Mesendoderm (in vitro differentiated cells): ENCODE results near the gene RAD21L1.
"Not testable (repeated sequence)": the region's sequence is repeated elsewhere in the genome, so short reads cannot be mapped to it uniquely, and the experiment has no call there.

Source experiments
- DNase-seq: peaks from one replicate; pipeline ENCODE4 v3.0.0; 2013
- H2AK5ac ChIP-seq: 2 replicates; pipeline ENCODE4 v1.6.1; 2013; ENCODE audit warnings: low read length, inconsistent platforms
- H2BK120ac ChIP-seq: 2 replicates; pipeline ENCODE4 v1.6.1; 2013; ENCODE audit warnings: low read depth, mild to moderate bottlenecking, low read length, moderate library complexity, mixed read lengths
- H2BK15ac ChIP-seq: replicated peaks from 2 replicates; pipeline ENCODE4 v1.6.1; 2013; ENCODE audit warnings: low read depth, mild to moderate bottlenecking, moderate library complexity
- H2BK5ac ChIP-seq: 2 replicates; pipeline ENCODE4 v1.6.1; 2013; ENCODE audit warnings: low read length, inconsistent platforms
- H3K18ac ChIP-seq: 2 replicates; pipeline ENCODE4 v1.6.1; 2013; ENCODE audit warnings: mild to moderate bottlenecking, low read length, mixed read lengths
- H3K23ac ChIP-seq: one replicate; pipeline ENCODE4 v1.6.1; 2013; ENCODE audit warnings: low read length
- H3K27ac ChIP-seq: 2 replicates; pipeline ENCODE4 v1.5.1; 2013; ENCODE audit warnings: low read depth, mild to moderate bottlenecking, inconsistent platforms, low read length, moderate library complexity
- H3K27me3 ChIP-seq: 2 replicates; pipeline ENCODE4 v1.6.1; 2013; ENCODE audit warnings: low read length, control low read depth, mild to moderate bottlenecking, inconsistent platforms; ENCODE audit not compliant: insufficient read depth, poor library complexity
- H3K36me3 ChIP-seq: 2 replicates; pipeline ENCODE4 v1.6.1; 2013; ENCODE audit warnings: low read length, inconsistent platforms; ENCODE audit not compliant: control insufficient read depth, insufficient read depth
- H3K4ac ChIP-seq: one replicate; pipeline ENCODE4 v1.6.1; 2013; ENCODE audit warnings: low read depth, mild to moderate bottlenecking, low read length, moderate library complexity
- H3K4me1 ChIP-seq: 2 replicates; pipeline ENCODE4 v1.6.1; 2013; ENCODE audit warnings: low read depth, low read length, inconsistent platforms; ENCODE audit not compliant: control insufficient read depth
- H3K4me2 ChIP-seq: 2 replicates; pipeline ENCODE4 v1.6.1; 2013; ENCODE audit warnings: low read length
- H3K4me3 ChIP-seq: 2 replicates; pipeline ENCODE4 v1.5.1; 2013; ENCODE audit warnings: mild to moderate bottlenecking, low read length
- H3K56ac ChIP-seq: one replicate; pipeline ENCODE4 v1.6.1; 2013; ENCODE audit warnings: low read length
- H3K79me1 ChIP-seq: 2 replicates; pipeline ENCODE4 v1.6.1; 2013; ENCODE audit warnings: low read length, inconsistent platforms
- H3K79me2 ChIP-seq: 2 replicates; pipeline ENCODE4 v1.6.1; 2013; ENCODE audit warnings: mild to moderate bottlenecking, low read length; ENCODE audit not compliant: control insufficient read depth, insufficient read depth
- H3K9ac ChIP-seq: 2 replicates; pipeline ENCODE4 v1.6.1; 2013; ENCODE audit warnings: low read length, inconsistent platforms
- H4K5ac ChIP-seq: one replicate; pipeline ENCODE4 v1.6.1; 2013; ENCODE audit warnings: low read length
- H4K8ac ChIP-seq: one replicate; pipeline ENCODE4 v1.6.1; 2013; ENCODE audit warnings: low read depth, mild to moderate bottlenecking, control low read depth, low read length, moderate library complexity
- WGBS: extraction: QIAGEN DNeasy Blood & Tissue Kit; methylation state at CpG from one replicate; pipeline ENCODE4 v1.1.7; 2013; ENCODE audit warnings: low lambda C conversion rate, missing lambda C conversion rate; ENCODE audit not compliant: insufficient coverage; ENCODE audit errors: extremely low coverage; 5-methylcytosine and 5-hydroxymethylcytosine counted together

The RAD21L1 gene

GRCh38 chr20:1216527-1217427 lies 9.1 kb upstream of the RAD21L1 start:
- not testable (repeated sequence) for H3K27ac ChIP-seq, H4K5ac ChIP-seq, H3K4me1 ChIP-seq, H3K4ac ChIP-seq, H3K9ac ChIP-seq, H3K79me1 ChIP-seq, H3K18ac ChIP-seq, H2AK5ac ChIP-seq, H2BK120ac ChIP-seq, H3K27me3 ChIP-seq, H3K36me3 ChIP-seq, H2BK15ac ChIP-seq, H3K79me2 ChIP-seq, H4K8ac ChIP-seq, H3K56ac ChIP-seq, DNase-seq, H3K4me3 ChIP-seq, H3K23ac ChIP-seq, H2BK5ac ChIP-seq, H3K4me2 ChIP-seq
- WGBS: no CpG with 5 or more reads among the region's 19 CpGs

- H3K9ac ChIP-seq, H3K79me2 ChIP-seq, H2BK5ac ChIP-seq, H2BK120ac ChIP-seq, H2BK15ac ChIP-seq, H3K4me3 ChIP-seq, H2AK5ac ChIP-seq, H3K4me2 ChIP-seq, H3K27ac ChIP-seq, H3K18ac ChIP-seq, H3K4ac ChIP-seq, H3K36me3 ChIP-seq, H3K4me1 ChIP-seq, H3K56ac ChIP-seq, H3K27me3 ChIP-seq, H3K79me1 ChIP-seq, H3K23ac ChIP-seq, DNase-seq, H4K5ac ChIP-seq, H4K8ac ChIP-seq: not testable (repeated sequence)
- WGBS: no CpG with 5 or more reads among the region's 4 CpGs
Observed at GRCh38 chr20:1222750-1223149, 3.1 kb upstream of the RAD21L1 start.

GRCh38 chr20:1224205-1224890 lies 1.5 kb upstream of the RAD21L1 start:
- Histone ChIP-seq H2BK5ac (no peak overlapping the region), H3K79me1 (no peaks in the 10 kb centered on the region), H3K27ac (no peak overlapping the region), H3K36me3 (no peaks in the 10 kb centered on the region), H3K9ac (no peak overlapping the region), H3K79me2 (no peaks in the 10 kb centered on the region), H2BK120ac (no peak overlapping the region), H3K4ac (no peak overlapping the region), H3K27me3 (no peaks in the 10 kb centered on the region), H4K8ac (no peak overlapping the region), H4K5ac (no peak overlapping the region), H3K18ac (no peak overlapping the region), H2AK5ac (no peak overlapping the region), H2BK15ac (no peak overlapping the region), H3K4me3 (no peak overlapping the region), H3K4me1 (no peaks in the 10 kb centered on the region), H3K56ac (no peak overlapping the region), H3K23ac (no peak overlapping the region), H3K4me2 (no peak overlapping the region)
- DNase-seq: no peak
- no CpG with 5 or more reads among the region's 20 CpGs for WGBS

DNA sequence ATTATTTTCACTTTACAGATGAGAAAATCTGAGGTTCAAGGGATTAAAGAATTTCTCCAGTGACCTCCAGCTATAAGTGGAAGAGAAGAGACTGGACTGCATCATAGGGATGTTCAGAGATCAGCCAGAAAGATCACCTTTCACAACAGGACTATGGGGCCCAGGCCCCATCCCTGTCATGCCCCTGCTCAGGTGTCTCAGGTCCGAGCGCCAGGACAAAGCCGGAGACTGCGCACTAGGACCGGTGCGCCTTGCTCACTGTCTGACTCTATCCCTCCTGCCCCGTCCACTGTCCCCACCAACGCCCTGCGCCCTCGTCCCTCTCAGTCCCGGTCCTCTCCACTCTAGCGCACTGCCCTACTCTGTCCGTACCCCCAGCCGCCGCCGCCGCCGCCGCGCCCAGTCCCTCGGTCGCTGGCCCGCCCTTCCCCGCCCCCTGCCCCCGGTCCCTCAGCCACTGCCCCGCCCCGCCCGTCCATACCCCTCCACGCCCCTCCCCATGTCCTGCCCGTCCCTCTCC lies 521 bp upstream of the RAD21L1 start:
- Histone ChIP-seq H3K27ac (no peak overlapping the region), H3K79me2 (no peaks in the 10 kb centered on the region), H3K4me3 (peak overlapping the region; percentile 46), H3K56ac (peak overlapping the region; percentile 95), H3K4me1 (no peaks in the 10 kb centered on the region), H3K36me3 (no peaks in the 10 kb centered on the region), H3K4ac (no peak overlapping the region), H3K27me3 (no peaks in the 10 kb centered on the region), H4K5ac (no peak overlapping the region), H2BK15ac (no peak overlapping the region), H3K9ac (peak overlapping the region; percentile 77), H3K79me1 (no peaks in the 10 kb centered on the region), H2AK5ac (no peak overlapping the region), H3K23ac (no peak overlapping the region), H3K4me2 (peak overlapping the region; percentile 85), H3K18ac (no peak overlapping the region), H2BK5ac (no peak overlapping the region), H2BK120ac (no peak overlapping the region), H4K8ac (no peak overlapping the region)
- no CpG with 5 or more reads among the region's 30 CpGs for WGBS
- DNase-seq: peak; percentile 89

- Histone ChIP-seq H2BK15ac (no peak overlapping the region), H3K18ac (no peak overlapping the region), H3K9ac (no peak overlapping the region), H3K27ac (no peak overlapping the region), H3K79me2 (no peaks in the 10 kb centered on the region), H3K4me3 (no peak overlapping the region), H2BK120ac (no peak overlapping the region), H2AK5ac (no peak overlapping the region), H3K27me3 (no peaks in the 10 kb centered on the region), H3K36me3 (no peaks in the 10 kb centered on the region), H3K4ac (no peak overlapping the region), H3K79me1 (no peaks in the 10 kb centered on the region), H3K23ac (no peak overlapping the region), H4K8ac (no peak overlapping the region), H3K56ac (no peak overlapping the region), H2BK5ac (no peak overlapping the region), H4K5ac (no peak overlapping the region), H3K4me1 (no peaks in the 10 kb centered on the region), H3K4me2 (no peak overlapping the region)
- no peak for DNase-seq
- no CpG with 5 or more reads among the region's 3 CpGs for WGBS
Observed at GRCh38 chr20:1229541-1229940, 3.7 kb downstream of the RAD21L1 start.
